Activated B cell treated with CpG ODN at 0.5 μM for 24 hours (primary cell): ENCODE results near the gene SPAG6. TPM values are rescaled to one million over a fixed set of nuclear protein-coding genes. Genes with fewer than 3 reads are reported as not detected.
A peak's percentile ranks its signal among the peaks of the same experiment; 100 is the strongest.

Source experiments
- ATAC-seq: fragments of 200-7000 bp; cut with Tn5 transposase; one replicate; pipeline ENCODE4 v1.10.0; 2021; ENCODE audit warnings: low read depth, mild to moderate bottlenecking, moderate library complexity
- CTCF ChIA-PET: fragments of 350-600 bp; sonication (Branson Sonifier 250); formaldehyde crosslinking; loops from one replicate; lab custom pipeline; 2021; ENCODE audit warnings: antibody characterized with exemption; lab: Charles Lee
- POLR2A ChIA-PET: fragments of 350-600 bp; sonication (Branson Sonifier 250); formaldehyde crosslinking; loops from one replicate; lab custom pipeline; 2021; ENCODE audit warnings: antibody characterized with exemption; lab: Charles Lee
- DNase-seq: peaks from one replicate; pipeline ENCODE4 v3.0.0; 2022
- H3K27ac Mint-ChIP-seq: one replicate; pipeline ENCODE4 v1.8.0; 2020; ENCODE audit warnings: mixed read lengths
- H3K27me3 Mint-ChIP-seq: one replicate; pipeline ENCODE4 v1.8.0; 2021; ENCODE audit warnings: mixed read lengths
- H3K36me3 Mint-ChIP-seq: one replicate; pipeline ENCODE4 v1.8.0; 2021; ENCODE audit warnings: low read depth, mixed read lengths
- H3K4me1 Mint-ChIP-seq: one replicate; pipeline ENCODE4 v1.8.0; 2021; ENCODE audit warnings: mixed read lengths
- H3K4me3 Mint-ChIP-seq: one replicate; pipeline ENCODE4 v1.8.0; 2020; ENCODE audit warnings: mild to moderate bottlenecking, mixed read lengths
- H3K9me3 Mint-ChIP-seq: one replicate; pipeline ENCODE4 v1.8.0; 2020; ENCODE audit warnings: mixed read lengths
- intact Hi-C: fragments of 100-400 bp; cut with micrococcal nuclease; formaldehyde crosslinking; loops from one replicate; pipeline ENCODE4 v1.15.1; 2024
- total RNA-seq: library from RNA; stranded (reverse); gene quantifications from 2 replicates; pipeline ENCODE4 v1.2.3, GENCODE V29; 2022
- TF ChIP-seq, protein P1 (sequence below): fragments of 200-600 bp; IDR thresholded peaks from one replicate; pipeline ENCODE4 v1.8.0; 2022; ENCODE audit warnings: antibody characterized with exemption, mild to moderate bottlenecking

SPAG6 gene
- total RNA-seq: 0.12 and 0.62 TPM in 2 replicates

- Mint-ChIP-seq H3K9me3 (peaks cover 3% of the 10 kb centered on the region), H3K36me3 (no peaks in the 10 kb centered on the region), H3K27me3 (peaks cover 44% of the 10 kb centered on the region), H3K27ac (peak within 1 kb of the TSS; percentile 50), H3K4me1 (peaks cover 19% of the 10 kb centered on the region), H3K4me3 (peak within 1 kb of the TSS; percentile 52)
- ATAC-seq: peak; percentile 15
- CTCF ChIA-PET: interaction anchor here (1.1 to 2.3 kb wide), 2 partner anchors 644 to 849 kb away, joined by 3 to 8 read pairs; no protein-coding TSS in a partner anchor
- intact Hi-C loops: loop anchor here (2.0 kb wide), 2 partner anchors 19 to 643 kb away; no protein-coding TSS in a partner anchor
- POLR2A ChIA-PET: interaction anchor here (0.5 to 1.4 kb wide), 4 partner anchors 70 to 359 kb away, joined by 3 to 4 read pairs (median 3); no protein-coding TSS in a partner anchor
- peak; percentile 50 for DNase-seq
- TF ChIP-seq, protein P1, sequence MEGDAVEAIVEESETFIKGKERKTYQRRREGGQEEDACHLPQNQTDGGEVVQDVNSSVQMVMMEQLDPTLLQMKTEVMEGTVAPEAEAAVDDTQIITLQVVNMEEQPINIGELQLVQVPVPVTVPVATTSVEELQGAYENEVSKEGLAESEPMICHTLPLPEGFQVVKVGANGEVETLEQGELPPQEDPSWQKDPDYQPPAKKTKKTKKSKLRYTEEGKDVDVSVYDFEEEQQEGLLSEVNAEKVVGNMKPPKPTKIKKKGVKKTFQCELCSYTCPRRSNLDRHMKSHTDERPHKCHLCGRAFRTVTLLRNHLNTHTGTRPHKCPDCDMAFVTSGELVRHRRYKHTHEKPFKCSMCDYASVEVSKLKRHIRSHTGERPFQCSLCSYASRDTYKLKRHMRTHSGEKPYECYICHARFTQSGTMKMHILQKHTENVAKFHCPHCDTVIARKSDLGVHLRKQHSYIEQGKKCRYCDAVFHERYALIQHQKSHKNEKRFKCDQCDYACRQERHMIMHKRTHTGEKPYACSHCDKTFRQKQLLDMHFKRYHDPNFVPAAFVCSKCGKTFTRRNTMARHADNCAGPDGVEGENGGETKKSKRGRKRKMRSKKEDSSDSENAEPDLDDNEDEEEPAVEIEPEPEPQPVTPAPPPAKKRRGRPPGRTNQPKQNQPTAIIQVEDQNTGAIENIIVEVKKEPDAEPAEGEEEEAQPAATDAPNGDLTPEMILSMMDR: no peak
Measured at GRCh38 chr10:22345301-22346095, at the start of gene SPAG6. Gene SPAG6, plus strand, starts transcription at chr10:22345496. Its CDS starts 116 bp downstream, at chr10:22345612.

GRCh38 chr10:22301193-22301592 lies 44.1 kb upstream of the SPAG6 start:
- ChIA-PET POLR2A (no interaction called here), CTCF (no interaction called here)
- Mint-ChIP-seq H3K4me3 (no peak overlapping the region), H3K4me1 (no peaks in the 10 kb centered on the region), H3K27ac (no peak overlapping the region), H3K36me3 (no peaks in the 10 kb centered on the region), H3K9me3 (no peaks in the 10 kb centered on the region), H3K27me3 (peaks cover 11% of the 10 kb centered on the region)
- intact Hi-C loops: no loop called here
- TF ChIP-seq, protein P1: no peak
- DNase-seq (no peak), ATAC-seq (no peak)

- ATAC-seq (no peak), DNase-seq (no peak)
- intact Hi-C loops: no loop called here
- no peaks in the 10 kb centered on the region for H3K4me1 Mint-ChIP-seq
- H3K36me3 Mint-ChIP-seq: no peaks in the 10 kb centered on the region
- TF ChIP-seq, protein P1: no peak
- H3K4me3 Mint-ChIP-seq: no peak overlapping the region
- H3K27me3 Mint-ChIP-seq: peaks cover 3% of the 10 kb centered on the region
- no peak overlapping the region for H3K27ac Mint-ChIP-seq
- no peaks in the 10 kb centered on the region for H3K9me3 Mint-ChIP-seq
- ChIA-PET POLR2A (no interaction called here), CTCF (no interaction called here)
Measured at GRCh38 chr10:22303461-22303860, 41.8 kb upstream of the SPAG6 start.

- CTCF ChIA-PET: no interaction called here
- ATAC-seq (no peak), DNase-seq (no peak)
- TF ChIP-seq, protein P1: no peak
- Mint-ChIP-seq H3K36me3 (no peaks in the 10 kb centered on the region), H3K4me3 (no peak overlapping the region), H3K27ac (no peak overlapping the region), H3K27me3 (peaks cover 1% of the 10 kb centered on the region), H3K4me1 (no peaks in the 10 kb centered on the region), H3K9me3 (no peaks in the 10 kb centered on the region)
- intact Hi-C loops: no loop called here
- POLR2A ChIA-PET: no interaction called here
Measured at GRCh38 chr10:22305721-22306120, 39.6 kb upstream of the SPAG6 start.

- ChIA-PET POLR2A (interaction anchor here (1.5 kb wide), 1 partner anchor 8 kb away, joined by 8 read pairs; the partner anchor contains the start of gene COMMD3), CTCF (no interaction called here)
Measured at GRCh38 chr10:22308390-22308789, 36.9 kb upstream of the SPAG6 start.

More at GRCh38 chr10:22308390-22308789, 36.9 kb upstream of the SPAG6 start:
- intact Hi-C loops: no loop called here
- peaks cover 1% of the 10 kb centered on the region for H3K27me3 Mint-ChIP-seq
- no peak overlapping the region for H3K27ac Mint-ChIP-seq
- H3K9me3 Mint-ChIP-seq: no peaks in the 10 kb centered on the region
- no peaks in the 10 kb centered on the region for H3K4me1 Mint-ChIP-seq
- no peaks in the 10 kb centered on the region for H3K36me3 Mint-ChIP-seq
- ATAC-seq (peak; percentile 28), DNase-seq (no peak)
- H3K4me3 Mint-ChIP-seq: no peak overlapping the region
- TF ChIP-seq, protein P1: no peak
